CD8-positive, alpha-beta memory T cell (primary cell): ENCODE data around the gene PTPRT. TPM values are rescaled to one million over a fixed set of nuclear protein-coding genes. Genes with fewer than 3 reads are reported as not detected.

Experiments
- CTCF ChIA-PET: fragments of 350-600 bp; sonication (Branson Sonifier 250); formaldehyde crosslinking; loops from one replicate; lab custom pipeline; 2021; ENCODE audit warnings: antibody characterized with exemption; lab: Charles Lee
- POLR2A ChIA-PET: fragments of 350-600 bp; sonication (Branson Sonifier 250); formaldehyde crosslinking; loops from one replicate; lab custom pipeline; 2021; ENCODE audit warnings: antibody characterized with exemption; lab: Charles Lee
- DNase-seq, 5 donors: peaks; one replicate each; pipeline versions ENCODE4 v3.0.0 to v3.0.0-alpha.2; 2020 to 2022; ENCODE audit warnings: mixed read lengths in 1 of 5
- H3K27ac ChIP-seq: one replicate; pipeline ENCODE4 v1.7.0; 2013; ENCODE audit warnings: low read depth, mild to moderate bottlenecking, low read length, moderate library complexity
- H3K27me3 ChIP-seq: 2 replicates; pipeline ENCODE4 v1.7.0; 2013; ENCODE audit warnings: low read length, mild to moderate bottlenecking; ENCODE audit not compliant: insufficient read depth, poor library complexity, severe bottlenecking
- H3K36me3 ChIP-seq: 2 replicates; pipeline ENCODE4 v1.7.0; 2013; ENCODE audit warnings: mild to moderate bottlenecking, low read length, moderate library complexity; ENCODE audit not compliant: insufficient read depth
- H3K4me1 ChIP-seq: 2 replicates; pipeline ENCODE4 v1.7.0; 2013; ENCODE audit warnings: mild to moderate bottlenecking, low read length, moderate library complexity; ENCODE audit not compliant: insufficient read depth
- H3K4me3 ChIP-seq: 2 replicates; pipeline ENCODE4 v1.7.0; 2013; ENCODE audit warnings: mild to moderate bottlenecking, low read length
- H3K9me3 ChIP-seq: 2 replicates; pipeline ENCODE4 v1.7.0; 2013; ENCODE audit warnings: mild to moderate bottlenecking, low read length
- H3K27ac Mint-ChIP-seq, 8 donors: one replicate each; pipeline ENCODE4 v1.8.0; 2020 to 2021; ENCODE audit warnings: mixed read lengths in 8 of 8, mild to moderate bottlenecking in 6 of 8, inconsistent platforms in 3 of 8, moderate library complexity in 3 of 8
- H3K27me3 Mint-ChIP-seq, 2 donors: one replicate each; pipeline ENCODE4 v1.8.0; 2020 to 2021; ENCODE audit warnings: mixed read lengths in 2 of 2, mild to moderate bottlenecking in 1 of 2, moderate library complexity in 1 of 2
- H3K36me3 Mint-ChIP-seq, 3 donors: one replicate each; pipeline ENCODE4 v1.8.0; 2020 to 2021; ENCODE audit warnings: mixed read lengths in 3 of 3, inconsistent platforms in 1 of 3, mild to moderate bottlenecking in 1 of 3
- H3K4me1 Mint-ChIP-seq, 3 donors: one replicate each; pipeline ENCODE4 v1.8.0; 2020 to 2021; ENCODE audit warnings: mixed read lengths in 3 of 3, inconsistent platforms in 1 of 3, mild to moderate bottlenecking in 1 of 3
- H3K4me3 Mint-ChIP-seq, 7 donors: one replicate each; pipeline ENCODE4 v1.8.0; 2020 to 2021; ENCODE audit warnings: mixed read lengths in 7 of 7, mild to moderate bottlenecking in 6 of 7, moderate library complexity in 4 of 7, inconsistent platforms in 2 of 7
- H3K9me3 Mint-ChIP-seq, 5 donors: one replicate each; pipeline ENCODE4 v1.8.0; 2020 to 2022; ENCODE audit warnings: mixed read lengths in 5 of 5, mild to moderate bottlenecking in 3 of 5, moderate library complexity in 2 of 5, inconsistent platforms in 1 of 5
- polyA plus RNA-seq: library from polyadenylated mRNA; unstranded; fragments of 300-500 nt; fragmentation: Illumina TruSeq; gene quantifications from one replicate; pipeline ENCODE4 v1.2.3, GENCODE V29; 2021
- total RNA-seq, 2 experiments: library from RNA; stranded (reverse); gene quantifications; one replicate each; pipeline ENCODE4 v1.2.3, GENCODE V29; 2021

The PTPRT gene
- total and polyA plus RNA-seq, 3 experiments from 2014 or later = not detected

GRCh38 chr20:42159808-42160207 lies 1029.9 kb downstream of the PTPRT start:
- Histone ChIP-seq H3K27ac (no peak overlapping the region), H3K4me1 (no peaks in the 10 kb centered on the region), H3K27me3 (no peaks in the 10 kb centered on the region), H3K9me3 (no peaks in the 10 kb centered on the region), H3K36me3 (no peaks in the 10 kb centered on the region), H3K4me3 (no peak overlapping the region)
- Mint-ChIP-seq H3K36me3 (peaks cover 0 to 3% (median 0%) of the 10 kb centered on the region in 3 donors), H3K9me3 (peaks cover 0 to 16% (median 0%) of the 10 kb centered on the region in 5 donors), H3K27me3 (no peaks in the 10 kb centered on the region), H3K4me3 (no peak overlapping the region), H3K27ac (no peak overlapping the region), H3K4me1 (no peaks in the 10 kb centered on the region)
- ChIA-PET CTCF (no interaction called here), POLR2A (no interaction called here)
- no peak for DNase-seq

- CTCF ChIA-PET = no interaction called here
- Histone ChIP-seq H3K4me3 (no peak overlapping the region), H3K27ac (no peak overlapping the region), H3K9me3 (no peaks in the 10 kb centered on the region), H3K4me1 (no peaks in the 10 kb centered on the region), H3K36me3 (no peaks in the 10 kb centered on the region), H3K27me3 (no peaks in the 10 kb centered on the region)
- H3K27me3 Mint-ChIP-seq = no peaks in the 10 kb centered on the region
- DNase-seq = no peak
- H3K36me3 Mint-ChIP-seq = peaks cover 0 to 3% (median 0%) of the 10 kb centered on the region in 3 donors
- H3K4me3 Mint-ChIP-seq = no peak overlapping the region
- POLR2A ChIA-PET = no interaction called here
- H3K9me3 Mint-ChIP-seq = peaks cover 0 to 21% (median 0%) of the 10 kb centered on the region in 5 donors
- H3K27ac Mint-ChIP-seq = no peak overlapping the region
- no peaks in the 10 kb centered on the region for H3K4me1 Mint-ChIP-seq
Observed at GRCh38 chr20:42158272-42158671, 1031.4 kb downstream of the PTPRT start.

- peaks cover 0 to 13% (median 4%) of the 10 kb centered on the region in 5 donors for H3K9me3 Mint-ChIP-seq
- Histone ChIP-seq H3K36me3 (no peaks in the 10 kb centered on the region), H3K27me3 (no peaks in the 10 kb centered on the region), H3K9me3 (no peaks in the 10 kb centered on the region), H3K4me1 (no peaks in the 10 kb centered on the region), H3K4me3 (no peak overlapping the region), H3K27ac (no peak overlapping the region)
- DNase-seq = no peak
- POLR2A ChIA-PET = no interaction called here
- H3K27ac Mint-ChIP-seq = no peak overlapping the region
- CTCF ChIA-PET = no interaction called here
- no peaks in the 10 kb centered on the region for H3K4me1 Mint-ChIP-seq
- no peaks in the 10 kb centered on the region for H3K27me3 Mint-ChIP-seq
- H3K36me3 Mint-ChIP-seq = no peaks in the 10 kb centered on the region
- H3K4me3 Mint-ChIP-seq = no peak overlapping the region
Observed at GRCh38 chr20:42155586-42155985, 1034.1 kb downstream of the PTPRT start.

- Histone ChIP-seq H3K4me3 (no peak overlapping the region), H3K36me3 (no peaks in the 10 kb centered on the region), H3K9me3 (no peaks in the 10 kb centered on the region), H3K27ac (no peak overlapping the region), H3K27me3 (no peaks in the 10 kb centered on the region), H3K4me1 (no peaks in the 10 kb centered on the region)
- Mint-ChIP-seq H3K27ac (no peak overlapping the region), H3K4me1 (no peaks in the 10 kb centered on the region), H3K27me3 (no peaks in the 10 kb centered on the region), H3K36me3 (no peaks in the 10 kb centered on the region), H3K9me3 (peaks cover 2 to 11% (median 4%) of the 10 kb centered on the region in 5 donors), H3K4me3 (no peak overlapping the region)
- DNase-seq = no peak
- ChIA-PET POLR2A (no interaction called here), CTCF (no interaction called here)
Observed at GRCh38 chr20:42152575-42152974, 1037.1 kb downstream of the PTPRT start.

- POLR2A ChIA-PET = no interaction called here
Observed at GRCh38 chr20:42150230-42150629, 1039.5 kb downstream of the PTPRT start.

GRCh38 chr20:42138729-42139128 lies 1051.0 kb downstream of the PTPRT start:
- H3K36me3 ChIP-seq = no peaks in the 10 kb centered on the region
- no peaks in the 10 kb centered on the region for H3K27me3 ChIP-seq
- peaks cover 3 to 17% (median 6%) of the 10 kb centered on the region in 5 donors for H3K9me3 Mint-ChIP-seq
- no peak overlapping the region for H3K27ac ChIP-seq
- H3K4me3 ChIP-seq = no peak overlapping the region
- H3K27ac Mint-ChIP-seq = no peak overlapping the region
- no peak overlapping the region for H3K4me3 Mint-ChIP-seq
- H3K9me3 ChIP-seq = no peaks in the 10 kb centered on the region
- ChIA-PET CTCF (no interaction called here), POLR2A (no interaction called here)
- no peaks in the 10 kb centered on the region for H3K4me1 Mint-ChIP-seq
- no peaks in the 10 kb centered on the region for H3K36me3 Mint-ChIP-seq
- no peaks in the 10 kb centered on the region for H3K4me1 ChIP-seq
- DNase-seq = no peak
- peaks cover 0 to 2% of the 10 kb centered on the region in 2 donors for H3K27me3 Mint-ChIP-seq

More at GRCh38 chr20:42150230-42150629, 1039.5 kb downstream of the PTPRT start:
- no peaks in the 10 kb centered on the region for H3K9me3 ChIP-seq
- Mint-ChIP-seq H3K4me3 (no peak overlapping the region), H3K36me3 (no peaks in the 10 kb centered on the region), H3K4me1 (no peaks in the 10 kb centered on the region), H3K9me3 (peaks cover 2 to 11% (median 7%) of the 10 kb centered on the region in 5 donors), H3K27me3 (no peaks in the 10 kb centered on the region), H3K27ac (no peak overlapping the region)
- no peak for DNase-seq
- CTCF ChIA-PET = no interaction called here
- no peak overlapping the region for H3K27ac ChIP-seq
- no peaks in the 10 kb centered on the region for H3K36me3 ChIP-seq
- no peaks in the 10 kb centered on the region for H3K27me3 ChIP-seq
- H3K4me3 ChIP-seq = no peak overlapping the region
- no peaks in the 10 kb centered on the region for H3K4me1 ChIP-seq

GRCh38 chr20:42134265-42135098 lies 1055.2 kb downstream of the PTPRT start:
- Mint-ChIP-seq H3K4me1 (no peaks in the 10 kb centered on the region), H3K4me3 (no peak overlapping the region), H3K27ac (peak overlapping the region in 1 of 8 donors; percentile 5), H3K9me3 (peaks cover 0 to 11% (median 4%) of the 10 kb centered on the region in 5 donors), H3K27me3 (peaks cover 0 to 2% of the 10 kb centered on the region in 2 donors), H3K36me3 (peaks cover 0 to 4% (median 0%) of the 10 kb centered on the region in 3 donors)
- Histone ChIP-seq H3K4me1 (no peaks in the 10 kb centered on the region), H3K27me3 (no peaks in the 10 kb centered on the region), H3K9me3 (no peaks in the 10 kb centered on the region), H3K4me3 (no peak overlapping the region), H3K27ac (no peak overlapping the region), H3K36me3 (no peaks in the 10 kb centered on the region)
- POLR2A ChIA-PET = no interaction called here
- no peak for DNase-seq
- CTCF ChIA-PET = no interaction called here

GRCh38 chr20:42130810-42131596 lies 1058.7 kb downstream of the PTPRT start:
- peaks cover 0 to 9% (median 0%) of the 10 kb centered on the region in 5 donors for H3K9me3 Mint-ChIP-seq
- H3K4me3 ChIP-seq = no peak overlapping the region
- H3K27ac ChIP-seq = no peak overlapping the region
- H3K9me3 ChIP-seq = no peaks in the 10 kb centered on the region
- no peaks in the 10 kb centered on the region for H3K4me1 Mint-ChIP-seq
- H3K27me3 ChIP-seq = no peaks in the 10 kb centered on the region
- DNase-seq = no peak
- no peak overlapping the region for H3K27ac Mint-ChIP-seq
- peaks cover 0 to 4% (median 0%) of the 10 kb centered on the region in 3 donors for H3K36me3 Mint-ChIP-seq
- POLR2A ChIA-PET = no interaction called here
- H3K27me3 Mint-ChIP-seq = peaks cover 0 to 2% of the 10 kb centered on the region in 2 donors
- H3K4me1 ChIP-seq = no peaks in the 10 kb centered on the region
- H3K4me3 Mint-ChIP-seq = no peak overlapping the region
- H3K36me3 ChIP-seq = no peaks in the 10 kb centered on the region
- CTCF ChIA-PET = no interaction called here
